Measurements from ENCODE around the gene TSHZ1. TPM values are rescaled to one million over a fixed set of nuclear protein-coding genes. Genes with fewer than 3 reads are reported as not detected.

The TSHZ1 gene
- total RNA-seq, result 4.8 and 5.8 TPM in 2 replicates

GRCh38 chr18:75210274-75211001 is at the start of gene TSHZ1:
TSS of gene TSHZ1 (plus strand) at chr18:75210797. CDS start at chr18:75211877, 1,080 bp downstream.

GRCh38 chr18:75209129-75209950 is 1.3 kb upstream of the TSHZ1 start, which contains the start of gene PTGR3:
TSS of gene PTGR3 (minus strand) at chr18:75209139. CDS start at chr18:75209058, 81 bp downstream.

Other genes starting within 250 kb of the TSHZ1 start
- 13.4 and 14.7 TPM in 2 replicates for gene PTGR3, start 1.7 kb upstream of the TSHZ1 start, total RNA-seq
- gene SMIM21, start 216.9 kb downstream of the TSHZ1 start, total RNA-seq, result not detected in 2 replicates